Neuronal stem cell (in vitro differentiated cells): ENCODE data around the gene SURF1.

ENCODE experiments used
- DNase-seq: peaks from one replicate; pipeline ENCODE4 v3.0.0-alpha.2; 2013; ENCODE audit warnings: low spot score
- H2AFZ ChIP-seq: one replicate; pipeline ENCODE4 v1.6.1; 2013; ENCODE audit warnings: mild to moderate bottlenecking, low read length, inconsistent platforms
- H2AK5ac ChIP-seq: 2 replicates; pipeline ENCODE4 v1.6.1; 2013; ENCODE audit warnings: low read depth, mild to moderate bottlenecking, inconsistent platforms, low read length, moderate library complexity, mixed read lengths
- H2BK120ac ChIP-seq: 2 replicates; pipeline ENCODE4 v1.6.1; 2013; ENCODE audit warnings: low read depth, mild to moderate bottlenecking, inconsistent platforms, low read length, moderate library complexity, mixed read lengths
- H2BK12ac ChIP-seq: one replicate; pipeline ENCODE4 v1.6.1; 2013; ENCODE audit warnings: low read length, inconsistent platforms
- H2BK15ac ChIP-seq: 2 replicates; pipeline ENCODE4 v1.6.1; 2013; ENCODE audit warnings: mild to moderate bottlenecking, low read length, inconsistent platforms, mixed read lengths
- H2BK5ac ChIP-seq: one replicate; pipeline ENCODE4 v1.6.1; 2013; ENCODE audit warnings: inconsistent platforms, mild to moderate bottlenecking, low read length, moderate library complexity
- H3K14ac ChIP-seq: one replicate; pipeline ENCODE4 v1.6.1; 2013; ENCODE audit warnings: low read length, inconsistent platforms
- H3K18ac ChIP-seq: 2 replicates; pipeline ENCODE4 v1.6.1; 2013; ENCODE audit warnings: low read length, inconsistent platforms
- H3K23ac ChIP-seq: 2 replicates; pipeline ENCODE4 v1.6.1; 2013; ENCODE audit warnings: low read depth, mild to moderate bottlenecking, mixed read lengths, low read length, inconsistent platforms; ENCODE audit not compliant: poor library complexity
- H3K27ac ChIP-seq: replicated peaks from 3 replicates; pipeline ENCODE4 v1.5.1; 2013; ENCODE audit warnings: low read length, inconsistent platforms
- H3K27me3 ChIP-seq, 3 experiments: 2 replicates each; pipeline ENCODE4 v1.6.1; 2013; ENCODE audit warnings: low read length in 3 of 3, mild to moderate bottlenecking in 2 of 3, inconsistent platforms in 1 of 3, low read depth in 1 of 3, mixed read lengths in 1 of 3, moderate library complexity in 1 of 3; ENCODE audit not compliant: control insufficient read depth in 3 of 3, insufficient read depth in 3 of 3
- H3K36me3 ChIP-seq, 2 donors: replicated peaks in 1 of 2; 2 replicates each; pipeline ENCODE4 v1.6.1; 2013; ENCODE audit warnings: low read length in 2 of 2; ENCODE audit not compliant: control insufficient read depth in 2 of 2, insufficient read depth in 2 of 2
- H3K4ac ChIP-seq: 2 replicates; pipeline ENCODE4 v1.6.1; 2013; ENCODE audit warnings: inconsistent platforms, mild to moderate bottlenecking, low read length, moderate library complexity
- H3K4me1 ChIP-seq, 2 donors: 1 replicate in 1 of 2; 2 replicates in 1 of 2; pipeline ENCODE4 v1.6.1; 2013; ENCODE audit warnings: low read length in 2 of 2, low read depth in 1 of 2; ENCODE audit not compliant: control insufficient read depth in 2 of 2, insufficient read depth in 1 of 2
- H3K4me2 ChIP-seq: one replicate; pipeline ENCODE4 v1.6.1; 2013; ENCODE audit warnings: mild to moderate bottlenecking, low read length, inconsistent platforms; ENCODE audit not compliant: insufficient read depth, poor library complexity, severe bottlenecking
- H3K4me3 ChIP-seq, 2 donors: 2 replicates each; pipeline ENCODE4 v1.5.1; 2013; ENCODE audit warnings: low read length in 2 of 2, mild to moderate bottlenecking in 2 of 2, inconsistent platforms in 1 of 2, moderate library complexity in 1 of 2
- H3K79me1 ChIP-seq: one replicate; pipeline ENCODE4 v1.6.1; 2013; ENCODE audit warnings: low read depth, mild to moderate bottlenecking, inconsistent platforms, low read length, moderate library complexity
- H3K9ac ChIP-seq: one replicate; pipeline ENCODE4 v1.6.1; 2013; ENCODE audit warnings: mild to moderate bottlenecking, low read depth, low read length, inconsistent platforms; ENCODE audit not compliant: poor library complexity
- H3K9me3 ChIP-seq, 2 donors: replicated peaks in 1 of 2; 2 replicates each; pipeline versions ENCODE3 to v1.6.1; 2013; ENCODE audit warnings: low read length in 2 of 2, mild to moderate bottlenecking in 2 of 2, inconsistent platforms in 1 of 2, low read depth in 1 of 2, mixed read lengths in 1 of 2, moderate library complexity in 1 of 2; ENCODE audit not compliant: control insufficient read depth in 2 of 2, insufficient read depth in 1 of 2
- H4K8ac ChIP-seq: one replicate; pipeline ENCODE4 v1.6.1; 2013; ENCODE audit warnings: low read depth, mild to moderate bottlenecking, inconsistent platforms, low read length, moderate library complexity
- H4K91ac ChIP-seq: one replicate; pipeline ENCODE4 v1.6.1; 2013; ENCODE audit warnings: low read length, low read depth, mild to moderate bottlenecking, inconsistent platforms; ENCODE audit not compliant: poor library complexity
- WGBS, 2 donors: extraction: QIAGEN DNeasy Blood & Tissue Kit; methylation state at CpG; one replicate each; pipeline ENCODE4 v1.1.7; 2013; ENCODE audit warnings: missing lambda C conversion rate in 2 of 2, mixed read lengths in 1 of 2; ENCODE audit not compliant: insufficient read length in 2 of 2, insufficient replicate concordance in 1 of 2; ENCODE audit errors: extremely low coverage in 2 of 2; 5-methylcytosine and 5-hydroxymethylcytosine counted together

The SURF1 gene

GRCh38 chr9:133367221-133367620, 10.9 kb upstream of the SURF1 start:
- no peak overlapping the region for H3K18ac ChIP-seq
- H4K8ac ChIP-seq = no peak overlapping the region
- H3K4ac ChIP-seq = no peak overlapping the region
- peak overlapping the region in 1 of 2 donors; percentile 4 for H3K4me3 ChIP-seq
- H3K27me3 ChIP-seq = no peaks in the 10 kb centered on the region
- no peak overlapping the region for H2BK12ac ChIP-seq
- WGBS, 2 donors = no CpG with 5 or more reads among the region's 22 CpGs
- no peak overlapping the region for H3K14ac ChIP-seq
- H3K36me3 ChIP-seq = peaks cover 56 to 96% of the 10 kb centered on the region in 2 donors
- H3K4me2 ChIP-seq = no peak overlapping the region
- H3K9ac ChIP-seq = no peak overlapping the region
- no peak overlapping the region for H2BK120ac ChIP-seq
- no peaks in the 10 kb centered on the region for H3K4me1 ChIP-seq
- no peak overlapping the region for H2BK5ac ChIP-seq
- no peak for DNase-seq
- H3K9me3 ChIP-seq = no peaks in the 10 kb centered on the region
- H3K23ac ChIP-seq = no peak overlapping the region
- peaks cover 35% of the 10 kb centered on the region for H3K79me1 ChIP-seq
- no peak overlapping the region for H2AFZ ChIP-seq
- H2BK15ac ChIP-seq = no peak overlapping the region
- no peak overlapping the region for H2AK5ac ChIP-seq
- no peak overlapping the region for H4K91ac ChIP-seq
- H3K27ac ChIP-seq = no peak overlapping the region

DNA sequence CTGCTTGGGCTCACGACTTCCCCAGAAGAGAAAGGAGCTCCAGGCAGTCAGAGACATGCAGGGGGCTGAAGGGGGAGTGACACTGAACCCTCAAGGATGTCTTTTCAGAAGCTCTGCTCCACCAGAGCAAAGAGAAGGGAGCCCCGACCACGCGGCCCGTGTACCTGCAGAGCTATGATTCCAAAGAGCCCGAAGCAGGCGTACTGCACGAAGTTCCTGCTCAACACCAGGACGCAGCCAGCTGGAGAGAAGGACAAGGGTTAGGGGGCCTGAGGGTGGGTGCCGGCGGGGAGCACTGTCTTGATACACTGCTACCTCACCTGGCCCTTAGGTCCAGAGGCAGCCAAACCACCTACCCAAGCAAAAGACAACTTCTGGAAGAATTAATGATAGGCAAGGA, 10.1 kb upstream of the SURF1 start:
- H3K27ac ChIP-seq = no peak overlapping the region
- peaks cover 30% of the 10 kb centered on the region for H3K79me1 ChIP-seq
- H3K18ac ChIP-seq = no peak overlapping the region
- no peak overlapping the region for H2BK15ac ChIP-seq
- no CpG with 5 or more reads among the region's 11 CpGs for WGBS, 2 donors
- no peaks in the 10 kb centered on the region for H3K27me3 ChIP-seq
- H3K14ac ChIP-seq = no peak overlapping the region
- H3K9ac ChIP-seq = no peak overlapping the region
- no peaks in the 10 kb centered on the region for H3K4me1 ChIP-seq
- no peak overlapping the region for H3K4ac ChIP-seq
- H3K23ac ChIP-seq = no peak overlapping the region
- no peak overlapping the region for H2AK5ac ChIP-seq
- no peak overlapping the region for H3K4me3 ChIP-seq
- H2BK120ac ChIP-seq = no peak overlapping the region
- H3K9me3 ChIP-seq = no peaks in the 10 kb centered on the region
- no peak for DNase-seq
- H2AFZ ChIP-seq = no peak overlapping the region
- peaks cover 60 to 96% of the 10 kb centered on the region in 2 donors for H3K36me3 ChIP-seq
- no peak overlapping the region for H4K8ac ChIP-seq
- H4K91ac ChIP-seq = no peak overlapping the region
- H3K4me2 ChIP-seq = no peak overlapping the region
- H2BK5ac ChIP-seq = no peak overlapping the region
- H2BK12ac ChIP-seq = no peak overlapping the region

DNA sequence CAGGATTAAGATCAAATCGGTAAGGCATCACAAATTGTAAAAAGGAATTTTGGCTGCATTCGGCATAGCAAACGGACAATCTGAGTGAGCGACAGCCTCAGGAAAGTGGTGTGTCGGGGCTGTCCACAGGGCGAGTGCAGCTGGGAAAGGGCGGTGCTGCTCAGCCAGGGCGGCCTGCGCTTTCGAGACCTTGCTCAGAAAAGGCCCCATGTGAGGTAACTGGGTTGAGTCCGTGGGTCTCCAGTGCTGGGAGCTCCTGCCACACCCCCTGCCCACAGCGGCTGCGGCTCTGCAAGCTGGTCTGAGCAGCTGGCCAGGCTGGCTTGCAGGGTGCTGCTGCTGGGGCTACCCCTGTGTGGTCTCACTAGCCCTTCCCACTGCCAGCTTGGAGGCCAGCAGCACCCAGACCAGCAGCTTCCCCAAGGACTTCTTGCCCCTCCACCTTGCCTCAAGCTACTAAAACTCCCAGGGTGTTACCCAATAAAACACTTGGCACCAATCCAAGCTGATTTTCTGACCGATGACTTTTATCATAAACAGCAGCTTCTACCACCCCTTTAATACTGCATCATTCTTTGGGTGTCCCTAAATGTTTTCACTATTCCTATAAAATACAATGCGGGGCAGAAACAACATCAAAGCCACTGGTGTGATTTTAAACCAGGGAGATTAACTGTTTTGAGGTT, 6.2 kb upstream of the SURF1 start:
- Histone ChIP-seq H3K27ac (no peak overlapping the region), H3K4me1 (peaks cover 0 to under 1% of the 10 kb centered on the region in 2 donors), H3K9ac (no peak overlapping the region), H4K8ac (no peak overlapping the region), H3K23ac (no peak overlapping the region), H3K9me3 (no peaks in the 10 kb centered on the region), H2AK5ac (no peak overlapping the region), H3K4ac (no peak overlapping the region), H3K14ac (no peak overlapping the region), H2AFZ (no peak overlapping the region), H2BK15ac (no peak overlapping the region), H3K18ac (no peak overlapping the region), H3K4me2 (no peak overlapping the region), H3K4me3 (no peak overlapping the region), H2BK12ac (no peak overlapping the region), H2BK120ac (no peak overlapping the region), H3K27me3 (no peaks in the 10 kb centered on the region), H3K79me1 (peaks cover 14% of the 10 kb centered on the region), H2BK5ac (no peak overlapping the region), H4K91ac (no peak overlapping the region), H3K36me3 (peaks cover 59 to 98% of the 10 kb centered on the region in 2 donors)
- WGBS, 2 donors = no CpG with 5 or more reads among the region's 15 CpGs
- DNase-seq = no peak

GRCh38 chr9:133361507-133362092, 5.3 kb upstream of the SURF1 start:
- WGBS, 2 donors = no CpG with 5 or more reads among the region's 13 CpGs
- no peak overlapping the region for H3K9ac ChIP-seq
- no peaks in the 10 kb centered on the region for H3K27me3 ChIP-seq
- no peak overlapping the region for H3K4me2 ChIP-seq
- H2BK15ac ChIP-seq = no peak overlapping the region
- no peak overlapping the region for H2BK12ac ChIP-seq
- H3K27ac ChIP-seq = no peak overlapping the region
- H3K36me3 ChIP-seq = peaks cover 50 to 91% of the 10 kb centered on the region in 2 donors
- no peak overlapping the region for H3K14ac ChIP-seq
- H2BK5ac ChIP-seq = no peak overlapping the region
- H3K79me1 ChIP-seq = peaks cover 16% of the 10 kb centered on the region
- H4K8ac ChIP-seq = no peak overlapping the region
- no peak overlapping the region for H3K4ac ChIP-seq
- H3K9me3 ChIP-seq = no peaks in the 10 kb centered on the region
- no peak overlapping the region for H2AFZ ChIP-seq
- H4K91ac ChIP-seq = no peak overlapping the region
- no peak overlapping the region for H3K18ac ChIP-seq
- H2BK120ac ChIP-seq = no peak overlapping the region
- H2AK5ac ChIP-seq = no peak overlapping the region
- H3K23ac ChIP-seq = no peak overlapping the region
- DNase-seq = no peak
- H3K4me1 ChIP-seq = peaks cover 4 to 6% of the 10 kb centered on the region in 2 donors
- H3K4me3 ChIP-seq = no peak overlapping the region
